Measurements from ENCODE around the gene TMEM39B.
"Not testable (repeated sequence)": the region's sequence is repeated elsewhere in the genome, so short reads cannot be mapped to it uniquely, and the experiment has no call there.

The TMEM39B gene

GRCh38 chr1:32112806-32113375 lies 40.2 kb downstream of the TMEM39B start:
- DNase-seq (ENCODE audit: low spot score): no peak

GRCh38 chr1:32113436-32113835 lies 40.7 kb downstream of the TMEM39B start:
- not testable (repeated sequence) for DNase-seq (ENCODE audit: low spot score)

- no peak for DNase-seq (ENCODE audit: low spot score)
Observed at GRCh38 chr1:32114420-32114819, 41.7 kb downstream of the TMEM39B start.

GRCh38 chr1:32115496-32115895 lies 42.8 kb downstream of the TMEM39B start:
- DNase-seq (ENCODE audit: low spot score): peak; percentile 25

GRCh38 chr1:32116531-32116930 lies 43.8 kb downstream of the TMEM39B start:
- DNase-seq (ENCODE audit: low spot score): peak; percentile 19

GRCh38 chr1:32122151-32122550 lies 49.4 kb downstream of the TMEM39B start:
- no peak for DNase-seq (ENCODE audit: low spot score)

GRCh38 chr1:32123361-32123760 lies 50.6 kb downstream of the TMEM39B start:
- not testable (repeated sequence) for DNase-seq (ENCODE audit: low spot score)

- no peak for DNase-seq (ENCODE audit: low spot score)
Observed at GRCh38 chr1:32125313-32125712, 52.6 kb downstream of the TMEM39B start.

GRCh38 chr1:32126770-32127169 lies 54.0 kb downstream of the TMEM39B start:
- no peak for DNase-seq (ENCODE audit: low spot score)

GRCh38 chr1:32127409-32128198 lies 54.9 kb downstream of the TMEM39B start:
- no peak for DNase-seq (ENCODE audit: low spot score)

GRCh38 chr1:32128479-32128878 lies 55.7 kb downstream of the TMEM39B start:
- DNase-seq (ENCODE audit: low spot score): no peak

GRCh38 chr1:32128964-32129363 lies 56.2 kb downstream of the TMEM39B start:
- DNase-seq (ENCODE audit: low spot score): no peak

GRCh38 chr1:32133950-32134280 lies 61.2 kb downstream of the TMEM39B start:
- DNase-seq (ENCODE audit: low spot score): not testable (repeated sequence)

- no peak for DNase-seq (ENCODE audit: low spot score)
Observed at GRCh38 chr1:32137111-32137510, 64.4 kb downstream of the TMEM39B start.

- DNase-seq (ENCODE audit: low spot score): peak; percentile 29
Observed at GRCh38 chr1:32138965-32139364, 66.2 kb downstream of the TMEM39B start.

- peak; percentile 80 for DNase-seq (ENCODE audit: low spot score)
Observed at GRCh38 chr1:32142446-32143301, 69.9 kb downstream of the TMEM39B start.

- DNase-seq (ENCODE audit: low spot score): not testable (repeated sequence)
Observed at GRCh38 chr1:32143302-32143695, 70.6 kb downstream of the TMEM39B start.

- no peak for DNase-seq (ENCODE audit: low spot score)
Observed at GRCh38 chr1:32144033-32144432, 71.3 kb downstream of the TMEM39B start.

GRCh38 chr1:32147799-32148198 lies 75.1 kb downstream of the TMEM39B start:
- DNase-seq (ENCODE audit: low spot score): not testable (repeated sequence)

- no peak for DNase-seq (ENCODE audit: low spot score)
Observed at GRCh38 chr1:32150847-32151246, 78.1 kb downstream of the TMEM39B start.

GRCh38 chr1:32151319-32151787 lies 78.6 kb downstream of the TMEM39B start:
- no peak for DNase-seq (ENCODE audit: low spot score)

All from kidney tubule cell (primary cell).